RCC 7860 (cell line): ENCODE measurements around the gene SLC15A5.

Experiments
- DNase-seq: peaks from one replicate; pipeline ENCODE4 v3.0.0-alpha.2; 2015; ENCODE audit warnings: low spot score
- FAIRE-seq: peaks from 2 replicates; lab custom pipeline; 2012; peaks lifted over from hg19 to GRCh38; lab: Jason Lieb, UNC

The SLC15A5 gene

DNA sequence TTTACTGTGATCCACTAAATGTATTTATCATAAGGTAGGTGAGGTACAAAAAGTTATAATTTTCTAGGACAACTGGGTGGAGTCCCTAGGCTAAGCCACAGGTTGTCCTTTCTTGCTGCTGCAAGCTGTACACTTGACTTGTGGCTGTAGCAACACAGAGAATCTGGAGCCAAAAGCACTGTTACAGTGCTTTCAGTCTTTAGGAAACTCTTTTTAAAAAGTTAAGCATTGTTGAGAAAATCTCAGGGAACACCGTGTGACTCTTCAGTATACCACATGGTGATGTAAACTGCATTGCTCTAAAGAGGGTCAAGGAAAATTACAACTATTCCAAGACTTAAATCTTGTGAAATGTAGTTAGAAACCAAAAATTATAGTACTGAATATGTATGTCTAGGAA is 11.4 kb downstream of the SLC15A5 start:
- FAIRE-seq (no peak), DNase-seq (no peak)

DNA sequence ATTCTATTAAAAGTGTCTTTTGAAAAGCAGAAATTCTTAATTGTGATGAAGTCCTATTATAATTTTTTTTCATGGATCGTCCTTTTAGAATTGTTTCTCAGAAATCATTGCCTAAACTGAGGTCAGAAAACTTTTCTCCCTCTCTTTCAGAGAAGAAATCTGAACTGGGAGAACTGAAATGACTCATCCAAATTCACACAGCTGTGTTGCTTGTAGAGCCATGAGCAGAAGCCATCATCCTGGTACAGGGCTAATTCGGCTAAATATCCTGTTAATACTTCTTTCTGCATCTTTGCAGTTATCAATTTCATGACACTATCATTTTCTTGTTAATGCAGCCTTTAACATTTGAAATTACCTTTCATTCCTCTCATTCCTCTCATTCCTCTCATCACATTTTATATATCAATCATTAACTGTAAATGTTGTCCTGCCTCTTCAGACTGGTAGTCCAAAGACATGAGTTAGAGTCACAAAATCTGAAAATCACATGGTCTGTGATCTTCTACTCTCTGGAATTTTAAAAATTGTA is 15.5 kb downstream of the SLC15A5 start:
- DNase-seq, result peak; percentile 4
- no peak for FAIRE-seq

- DNase-seq (no peak), FAIRE-seq (no peak)
Measured at GRCh38 chr12:16260206-16260605, 17.3 kb downstream of the SLC15A5 start.

GRCh38 chr12:16258963-16259362 is 18.5 kb downstream of the SLC15A5 start:
- DNase-seq (no peak), FAIRE-seq (no peak)

- FAIRE-seq (no peak), DNase-seq (no peak)
Measured at GRCh38 chr12:16246264-16246663, 31.2 kb downstream of the SLC15A5 start.

DNA sequence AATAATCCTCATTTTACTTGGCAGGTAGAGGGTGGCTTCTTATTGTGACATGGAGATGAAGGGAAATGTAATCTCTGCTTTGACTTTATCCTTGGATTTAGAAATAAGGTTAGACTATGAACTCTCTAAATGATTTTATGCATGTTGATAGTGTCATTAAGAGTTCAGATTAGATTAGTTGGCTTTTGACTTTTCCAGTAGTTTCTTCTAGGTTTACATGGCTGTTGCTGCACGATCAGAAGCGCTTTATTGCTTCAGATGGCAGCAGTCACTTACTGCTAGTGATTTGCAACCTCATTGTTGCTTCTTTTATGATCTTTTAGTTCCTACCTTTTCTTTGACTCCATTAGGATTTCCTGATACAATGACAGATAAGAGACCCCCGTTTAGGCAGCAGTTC is 32.3 kb downstream of the SLC15A5 start:
- no peak for FAIRE-seq
- DNase-seq, result no peak

DNA sequence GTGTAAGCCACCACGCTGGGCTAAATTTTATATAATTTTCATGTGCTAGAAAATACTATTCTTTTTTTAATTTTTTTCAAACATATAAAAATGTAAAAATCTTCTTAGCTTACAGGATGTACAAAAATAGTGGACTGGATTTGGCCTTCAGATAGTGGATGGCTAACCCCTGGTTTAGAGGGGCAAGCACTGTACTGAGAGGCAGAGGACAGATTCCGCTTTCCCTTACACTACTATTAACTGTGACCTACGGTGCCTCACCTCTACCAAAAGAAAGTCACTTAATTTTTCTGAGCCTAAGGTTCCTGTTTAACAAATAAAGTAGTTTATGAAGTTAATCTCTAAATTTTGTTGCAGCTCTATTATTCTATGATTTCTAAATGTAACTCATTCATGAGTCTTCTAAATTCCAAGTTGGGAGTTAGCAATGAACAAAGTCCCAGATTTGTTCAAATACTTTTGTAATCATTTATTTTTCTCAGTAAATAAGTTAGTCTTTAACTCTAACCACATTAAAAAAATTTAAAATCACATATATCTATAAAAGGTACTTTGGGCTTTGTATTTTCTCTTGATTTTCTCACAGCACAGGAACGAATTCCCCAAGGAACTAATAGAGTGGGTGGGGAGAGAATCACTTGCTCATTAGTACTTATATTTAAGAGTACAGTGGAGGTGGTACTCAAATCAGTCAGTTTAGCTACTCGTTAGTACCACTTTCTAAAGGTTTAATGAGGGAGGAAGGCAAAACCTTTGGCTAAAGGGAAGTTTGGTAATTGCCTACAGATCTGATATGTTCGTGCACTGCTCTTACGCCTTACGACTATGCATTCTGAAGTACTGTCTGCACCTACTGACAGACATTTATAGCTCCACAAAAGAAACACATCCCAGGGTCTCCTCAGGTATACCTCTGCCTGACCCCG is 33.7 kb downstream of the SLC15A5 start:
- DNase-seq, result no peak
- FAIRE-seq, result no peak

- FAIRE-seq (no peak), DNase-seq (no peak)
Measured at GRCh38 chr12:16241346-16241745, 36.1 kb downstream of the SLC15A5 start.

DNA sequence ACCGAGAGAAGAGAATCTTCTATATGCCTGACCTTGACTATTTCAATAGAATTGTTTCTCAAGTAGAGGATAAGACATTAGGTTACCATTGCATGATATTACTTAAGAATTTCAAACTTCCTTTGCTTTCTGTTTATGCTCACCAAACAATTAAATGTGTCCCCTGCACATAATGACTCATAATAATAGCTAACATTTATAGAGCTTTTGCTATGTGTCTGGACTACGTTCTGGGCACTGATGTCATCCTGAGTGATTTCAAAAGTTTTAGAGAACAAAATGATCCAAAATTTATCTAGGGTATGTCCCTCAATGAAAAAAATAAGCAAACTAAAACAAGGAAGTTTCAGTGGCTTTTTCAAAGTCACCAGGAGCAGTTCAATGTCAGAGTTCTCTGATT is 38.8 kb downstream of the SLC15A5 start:
- FAIRE-seq, result no peak
- no peak for DNase-seq

DNA sequence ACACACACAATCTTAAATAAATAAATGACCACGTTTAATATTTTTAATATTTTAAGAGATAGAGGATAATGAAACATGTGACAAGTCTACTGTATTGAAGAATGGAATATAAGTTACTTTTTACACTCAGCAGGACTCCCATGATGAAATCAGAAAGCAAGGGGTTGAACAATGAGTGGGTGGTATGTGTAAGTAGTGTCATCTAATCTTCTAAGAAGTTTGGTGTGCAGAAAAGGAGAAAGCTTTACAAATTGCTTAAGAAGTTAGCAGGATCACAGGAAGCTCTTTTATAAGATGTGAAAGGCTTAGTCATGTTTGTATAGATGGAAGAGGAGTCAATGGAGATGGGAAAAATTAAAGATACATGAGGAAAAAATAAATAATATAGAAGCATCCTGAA is 47.8 kb downstream of the SLC15A5 start:
- DNase-seq (no peak), FAIRE-seq (no peak)

DNA sequence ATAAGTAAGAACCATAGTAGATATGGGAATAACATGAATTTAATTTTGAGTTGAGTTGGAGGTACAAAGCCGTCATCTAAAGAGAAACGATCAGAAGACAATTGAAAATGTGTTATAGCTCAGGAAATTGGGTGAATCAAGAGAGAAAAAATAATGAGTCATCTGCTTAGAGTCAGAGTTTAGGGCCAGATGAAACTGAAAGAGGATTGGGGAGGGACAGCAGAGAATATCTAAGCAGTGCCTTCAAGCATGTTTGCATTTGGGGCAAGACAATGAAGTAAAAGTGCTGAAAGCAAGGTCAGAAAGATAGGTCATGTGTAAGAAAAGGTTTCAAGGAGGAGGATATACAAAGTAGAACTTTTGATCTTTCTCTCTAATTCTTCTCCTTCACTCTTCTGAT is 49.4 kb downstream of the SLC15A5 start:
- FAIRE-seq, result no peak
- no peak for DNase-seq

- DNase-seq (no peak), FAIRE-seq (no peak)
Measured at GRCh38 chr12:16225692-16226091, 51.8 kb downstream of the SLC15A5 start.

DNA sequence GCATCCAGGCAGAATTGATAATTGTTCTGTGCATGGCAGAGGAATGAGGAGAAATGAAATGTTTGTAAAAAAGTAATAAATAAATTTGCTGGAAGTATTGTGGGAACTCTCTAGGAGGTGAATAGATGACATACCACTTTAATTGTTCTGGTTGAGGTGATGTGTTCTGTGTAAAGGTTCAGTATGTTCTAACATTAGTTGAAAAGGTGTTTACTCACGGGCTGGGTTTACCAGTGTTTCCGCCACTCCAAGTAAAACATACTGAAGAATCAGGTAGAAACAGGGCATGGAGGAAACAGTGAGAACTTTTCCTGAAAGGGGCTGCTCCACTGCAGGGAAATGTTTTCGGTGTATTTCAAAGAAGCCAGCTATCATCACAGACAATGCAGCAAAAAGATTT is 53.3 kb downstream of the SLC15A5 start:
- FAIRE-seq (no peak), DNase-seq (no peak)

GRCh38 chr12:16221776-16222175 is 55.7 kb downstream of the SLC15A5 start:
- FAIRE-seq (no peak), DNase-seq (no peak)

DNA sequence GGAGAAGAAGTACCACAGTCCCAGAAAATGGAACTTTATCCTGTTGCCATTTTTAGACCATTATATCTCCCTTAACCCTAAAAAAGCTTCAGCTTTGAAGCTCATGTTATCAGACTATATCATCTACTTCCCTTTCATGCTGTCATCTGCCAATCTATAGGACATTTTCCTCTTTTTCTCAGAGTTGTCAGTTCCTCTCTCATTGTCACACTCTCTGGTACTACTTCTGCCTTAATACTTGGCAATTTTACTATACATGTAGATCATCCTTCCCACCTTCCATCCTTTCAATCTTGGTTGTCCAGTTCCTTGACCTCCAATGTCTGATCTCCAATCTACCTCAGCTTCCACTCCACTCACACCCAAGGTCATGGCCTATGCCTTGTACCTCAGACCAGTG is 57.4 kb downstream of the SLC15A5 start:
- DNase-seq (no peak), FAIRE-seq (no peak)

DNA sequence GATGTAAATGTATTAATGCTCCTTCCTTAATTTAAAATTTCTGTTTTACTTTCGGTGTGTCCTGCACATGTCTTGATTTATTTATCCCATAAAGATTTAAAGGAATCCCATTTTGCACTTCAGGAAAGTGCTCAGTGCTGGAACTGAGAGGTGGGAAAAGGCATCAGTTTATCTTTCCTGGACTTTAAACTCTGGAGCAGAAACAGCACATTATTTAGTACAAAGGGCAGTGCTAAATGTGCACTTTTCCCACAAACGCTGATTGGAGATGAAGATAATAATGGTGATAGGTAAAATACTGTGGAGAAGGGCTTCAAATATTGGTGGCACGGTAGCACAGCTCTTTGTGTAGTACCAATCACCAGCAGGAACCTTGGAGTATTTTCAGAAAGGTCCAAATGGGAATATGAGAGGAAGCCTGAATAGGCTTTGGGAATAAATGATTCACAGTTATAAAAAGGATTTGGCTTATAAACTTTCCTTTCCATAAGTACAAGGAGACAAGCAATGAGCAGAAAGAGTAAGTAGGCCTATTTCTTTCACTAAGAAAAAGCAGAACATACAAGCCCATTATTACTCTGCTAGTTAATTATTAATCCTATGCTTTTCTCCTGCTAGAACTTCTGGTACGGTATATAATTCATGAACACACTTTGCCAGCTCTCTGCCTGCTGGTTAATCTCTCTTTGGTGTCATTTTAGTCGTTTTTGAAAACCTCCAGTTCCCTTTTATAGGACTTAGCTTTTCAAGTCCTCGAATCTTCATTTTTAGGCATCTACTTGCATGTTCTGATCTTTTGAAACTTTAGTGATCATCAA is 58.3 kb downstream of the SLC15A5 start:
- no peak for DNase-seq
- no peak for FAIRE-seq

DNA sequence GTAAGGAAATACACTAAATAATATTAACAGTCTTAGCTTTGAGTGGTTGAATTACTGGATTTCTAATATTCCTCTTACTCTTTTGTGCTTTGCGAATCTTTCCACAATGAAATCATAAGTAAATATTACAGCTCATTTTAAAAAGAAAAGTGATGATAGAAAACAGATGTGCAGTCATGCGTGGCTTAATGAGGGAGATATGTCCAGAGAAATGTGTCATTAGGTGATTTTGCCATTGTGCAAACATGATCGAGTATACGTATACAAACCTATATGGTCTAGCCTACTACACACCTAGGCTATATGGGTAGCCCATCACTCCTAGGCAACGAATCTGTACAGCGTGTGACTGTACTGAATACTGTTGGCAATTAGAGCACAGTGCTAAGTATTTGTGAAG is 59.3 kb downstream of the SLC15A5 start:
- FAIRE-seq (no peak), DNase-seq (no peak)

- FAIRE-seq (no peak), DNase-seq (no peak)
Measured at GRCh38 chr12:16211731-16212130, 65.8 kb downstream of the SLC15A5 start.

GRCh38 chr12:16198884-16199283 is 78.6 kb downstream of the SLC15A5 start:
- DNase-seq, result no peak
- no peak for FAIRE-seq

GRCh38 chr12:16197600-16197999 is 79.9 kb downstream of the SLC15A5 start:
- FAIRE-seq, result no peak
- no peak for DNase-seq

DNA sequence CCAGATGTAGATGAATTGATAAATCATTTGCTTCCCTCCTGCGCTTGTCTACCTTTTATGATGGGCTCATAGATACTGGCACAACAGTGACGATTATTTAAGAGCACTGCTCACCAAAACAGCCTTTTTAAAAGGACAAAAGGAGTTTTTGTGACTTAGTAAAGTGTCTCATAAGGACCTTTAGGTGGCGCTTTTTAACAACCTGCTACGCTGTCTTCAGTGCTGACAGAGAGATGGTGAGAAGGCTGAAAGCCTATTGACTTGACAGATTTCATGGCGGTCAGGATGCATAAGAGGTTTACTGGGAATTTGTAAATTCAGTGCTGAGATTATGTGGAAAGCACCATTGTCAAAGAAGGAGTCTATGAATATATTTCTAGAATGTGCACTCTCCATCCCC is 87.6 kb downstream of the SLC15A5 start:
- peak; percentile 6 for DNase-seq
- no peak for FAIRE-seq

GRCh38 chr12:16187660-16188059 is 89.8 kb downstream of the SLC15A5 start:
- DNase-seq (no peak), FAIRE-seq (no peak)
